Measurements from ENCODE around the gene KLHL17.

Gene KLHL17

DNA sequence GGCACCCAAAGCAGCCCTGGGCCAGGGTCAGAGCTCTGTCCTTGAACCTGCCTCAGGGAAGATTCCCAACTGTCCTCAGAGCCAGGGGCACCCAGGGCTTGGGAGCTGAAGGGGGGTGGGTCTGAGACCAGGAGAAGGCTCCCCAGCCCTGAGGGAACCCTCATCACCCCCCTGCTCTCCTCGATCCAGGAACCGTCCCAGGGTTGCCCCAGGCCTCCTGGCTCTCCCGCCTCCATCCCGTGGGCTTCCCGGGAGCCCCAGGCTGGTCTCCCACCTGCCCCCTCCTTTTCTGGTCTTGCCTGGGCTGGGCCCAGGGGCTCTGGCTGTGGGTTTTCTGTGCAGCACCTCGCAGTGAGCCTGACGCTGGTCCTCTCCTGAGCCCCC lies 43.3 kb upstream of the KLHL17 start:
- Histone ChIP-seq H3K4me2 (ENCODE audit: low read length) (no peak overlapping the region), H4K20me1 (ENCODE audit: control insufficient read depth, insufficient read depth, low read depth, low read length) (no peaks in the 10 kb centered on the region), H3K27ac (ENCODE audit: low read depth, low read length) (no peak overlapping the region), H3K9me3 (ENCODE audit: control insufficient read depth, insufficient read depth, low read length) (no peaks in the 10 kb centered on the region), H3F3A (ENCODE audit: control insufficient read depth, insufficient read depth) (no peaks in the 10 kb centered on the region), H3K27me3 (ENCODE audit: control insufficient read depth, low read length) (peaks cover 34% of the 10 kb centered on the region), H3K4me1 (ENCODE audit: control insufficient read depth, low read length) (peaks cover 14% of the 10 kb centered on the region), H3K79me2 (ENCODE audit: control insufficient read depth, low read length) (no peaks in the 10 kb centered on the region), H3K9me2 (replicated peaks; ENCODE audit: control insufficient read depth, low read length) (no peaks in the 10 kb centered on the region), H3K4me3 (ENCODE audit: low read length) (no peak overlapping the region), H3K36me3 (ENCODE audit: control insufficient read depth, low read length) (no peaks in the 10 kb centered on the region)
- TF ChIP-seq, protein P1, sequence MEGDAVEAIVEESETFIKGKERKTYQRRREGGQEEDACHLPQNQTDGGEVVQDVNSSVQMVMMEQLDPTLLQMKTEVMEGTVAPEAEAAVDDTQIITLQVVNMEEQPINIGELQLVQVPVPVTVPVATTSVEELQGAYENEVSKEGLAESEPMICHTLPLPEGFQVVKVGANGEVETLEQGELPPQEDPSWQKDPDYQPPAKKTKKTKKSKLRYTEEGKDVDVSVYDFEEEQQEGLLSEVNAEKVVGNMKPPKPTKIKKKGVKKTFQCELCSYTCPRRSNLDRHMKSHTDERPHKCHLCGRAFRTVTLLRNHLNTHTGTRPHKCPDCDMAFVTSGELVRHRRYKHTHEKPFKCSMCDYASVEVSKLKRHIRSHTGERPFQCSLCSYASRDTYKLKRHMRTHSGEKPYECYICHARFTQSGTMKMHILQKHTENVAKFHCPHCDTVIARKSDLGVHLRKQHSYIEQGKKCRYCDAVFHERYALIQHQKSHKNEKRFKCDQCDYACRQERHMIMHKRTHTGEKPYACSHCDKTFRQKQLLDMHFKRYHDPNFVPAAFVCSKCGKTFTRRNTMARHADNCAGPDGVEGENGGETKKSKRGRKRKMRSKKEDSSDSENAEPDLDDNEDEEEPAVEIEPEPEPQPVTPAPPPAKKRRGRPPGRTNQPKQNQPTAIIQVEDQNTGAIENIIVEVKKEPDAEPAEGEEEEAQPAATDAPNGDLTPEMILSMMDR (IDR thresholded peaks at IDR 0.05; ENCODE audit: low read depth, low read length, poor library complexity, severe bottlenecking) = no peak
- no peak for TF ChIP-seq EZH2phosphoT487 (IDR thresholded peaks at IDR 0.05; ENCODE audit: borderline replicate concordance, low read length)

DNA sequence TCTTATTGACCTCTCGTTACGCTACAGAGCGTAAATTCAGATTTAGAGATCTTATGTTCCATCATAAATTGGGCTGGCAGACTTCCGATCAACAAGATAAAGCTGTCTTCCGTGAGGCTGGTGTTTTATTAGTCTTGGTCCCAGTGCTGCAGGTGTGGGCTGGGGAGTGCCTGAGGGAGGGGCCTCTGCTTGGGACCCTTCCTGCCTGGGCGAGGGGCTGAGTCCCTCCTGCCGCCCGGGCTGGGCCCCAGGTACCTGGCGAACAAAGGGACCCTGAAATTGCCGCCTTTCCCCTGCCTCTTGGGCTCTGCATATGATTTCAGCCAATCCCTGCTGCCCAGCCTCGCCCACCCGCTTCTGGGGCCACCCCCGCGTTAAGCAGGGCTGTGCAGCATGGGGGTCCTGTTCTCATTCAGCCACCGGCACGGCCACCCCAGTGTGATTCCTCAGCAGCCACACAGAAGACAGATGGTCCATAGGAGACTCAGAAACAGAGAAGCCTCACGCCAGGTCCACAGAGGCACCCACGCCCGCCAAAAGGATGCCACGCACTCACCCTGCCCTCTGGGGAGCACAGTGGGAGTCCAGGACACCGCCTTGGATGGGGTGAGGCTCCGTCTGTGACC lies 42.8 kb upstream of the KLHL17 start:
- H3F3A ChIP-seq (ENCODE audit: control insufficient read depth, insufficient read depth) = no peaks in the 10 kb centered on the region
- peaks cover 14% of the 10 kb centered on the region for H3K4me1 ChIP-seq (ENCODE audit: control insufficient read depth, low read length)
- no peaks in the 10 kb centered on the region for H3K36me3 ChIP-seq (ENCODE audit: control insufficient read depth, low read length)
- no peaks in the 10 kb centered on the region for H3K79me2 ChIP-seq (ENCODE audit: control insufficient read depth, low read length)
- H3K9me2 ChIP-seq (replicated peaks; ENCODE audit: control insufficient read depth, low read length) = no peaks in the 10 kb centered on the region
- H4K20me1 ChIP-seq (ENCODE audit: control insufficient read depth, insufficient read depth, low read depth, low read length) = no peaks in the 10 kb centered on the region
- no peaks in the 10 kb centered on the region for H3K9me3 ChIP-seq (ENCODE audit: control insufficient read depth, insufficient read depth, low read length)
- H3K27ac ChIP-seq (ENCODE audit: low read depth, low read length) = no peak overlapping the region
- TF ChIP-seq EZH2phosphoT487 (IDR thresholded peaks at IDR 0.05; ENCODE audit: borderline replicate concordance, low read length) = no peak
- TF ChIP-seq, protein P1 (IDR thresholded peaks at IDR 0.05; ENCODE audit: low read depth, low read length, poor library complexity, severe bottlenecking) = no peak
- H3K4me3 ChIP-seq (ENCODE audit: low read length) = no peak overlapping the region
- H3K27me3 ChIP-seq (ENCODE audit: control insufficient read depth, low read length) = peaks cover 39% of the 10 kb centered on the region
- H3K4me2 ChIP-seq (ENCODE audit: low read length) = no peak overlapping the region

DNA sequence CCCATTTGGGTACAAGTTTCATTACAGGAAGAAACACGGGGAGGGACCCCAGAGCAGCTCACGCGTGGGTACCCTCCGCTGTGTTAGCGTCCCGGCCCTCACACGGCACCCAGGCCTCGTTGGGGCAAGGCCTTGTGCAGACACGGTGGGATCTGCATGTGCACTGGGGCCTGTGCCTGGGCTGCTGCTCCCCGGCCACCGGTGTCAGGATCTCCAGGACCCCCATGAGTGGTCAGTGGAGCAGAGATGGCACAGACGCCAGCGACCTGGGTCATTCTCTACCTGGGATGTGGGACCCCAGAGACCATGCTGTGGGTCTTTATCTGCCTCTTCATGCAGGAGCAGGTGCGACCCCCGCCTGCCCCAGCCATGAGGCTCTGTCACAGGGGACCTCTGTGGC lies 42.0 kb upstream of the KLHL17 start:
- Histone ChIP-seq H3F3A (ENCODE audit: control insufficient read depth, insufficient read depth) (no peaks in the 10 kb centered on the region), H3K27me3 (ENCODE audit: control insufficient read depth, low read length) (peaks cover 47% of the 10 kb centered on the region), H3K27ac (ENCODE audit: low read depth, low read length) (no peak overlapping the region), H3K4me2 (ENCODE audit: low read length) (no peak overlapping the region), H3K4me1 (ENCODE audit: control insufficient read depth, low read length) (peaks cover 17% of the 10 kb centered on the region), H3K79me2 (ENCODE audit: control insufficient read depth, low read length) (no peaks in the 10 kb centered on the region), H3K4me3 (ENCODE audit: low read length) (no peak overlapping the region), H3K9me2 (replicated peaks; ENCODE audit: control insufficient read depth, low read length) (no peaks in the 10 kb centered on the region), H3K9me3 (ENCODE audit: control insufficient read depth, insufficient read depth, low read length) (no peaks in the 10 kb centered on the region), H4K20me1 (ENCODE audit: control insufficient read depth, insufficient read depth, low read depth, low read length) (no peaks in the 10 kb centered on the region), H3K36me3 (ENCODE audit: control insufficient read depth, low read length) (no peaks in the 10 kb centered on the region)
- TF ChIP-seq, protein P1 (IDR thresholded peaks at IDR 0.05; ENCODE audit: low read depth, low read length, poor library complexity, severe bottlenecking) = no peak
- no peak for TF ChIP-seq EZH2phosphoT487 (IDR thresholded peaks at IDR 0.05; ENCODE audit: borderline replicate concordance, low read length)
